ENCODE data around the gene VIL1. TPM values are rescaled to one million over a fixed set of nuclear protein-coding genes. Genes with fewer than 3 reads are reported as not detected.
A peak's percentile ranks its signal among the peaks of the same experiment; 100 is the strongest.

Gene VIL1
- total and polyA plus RNA-seq, 2 of the 13 experiments (the other 11 are each of a cell fraction or from before 2014, with no cell fraction given): 287 to 301 TPM

- TF ChIP-seq TRAFD1 (CRISPR knock-in tag; IDR thresholded peaks at IDR 0.05; ENCODE audit: borderline replicate concordance): peak; percentile 96
- peak; percentile 76 for TF ChIP-seq SKI (IDR thresholded peaks at IDR 0.05; ENCODE audit: partially characterized antibody)
- TF ChIP-seq TFDP1 (CRISPR knock-in tag; IDR thresholded peaks at IDR 0.05; ENCODE audit: borderline replicate concordance): peak; percentile 65
- peak; percentile 100 for TF ChIP-seq ZNF746 (CRISPR knock-in tag; IDR thresholded peaks at IDR 0.05)
- peak; percentile 89 for TF ChIP-seq FOXP4 (CRISPR knock-in tag; IDR thresholded peaks at IDR 0.05)
- TF ChIP-seq TCF7 (IDR thresholded peaks at IDR 0.05; ENCODE audit: low read depth): 0 out of 2 replicates have a peak, but pooled peaks have one; percentile 18
- peak; percentile 48; the same call in 1 of the 2 replicates for TF ChIP-seq ZHX1 (CRISPR knock-in tag; IDR thresholded peaks at IDR 0.05; ENCODE audit: low read depth)
- TF ChIP-seq ZNF326 (CRISPR knock-in tag; IDR thresholded peaks at IDR 0.05; ENCODE audit: borderline replicate concordance): no peak
- peak; percentile 94 for TF ChIP-seq ESRRA (CRISPR knock-in tag; IDR thresholded peaks at IDR 0.05; ENCODE audit: low read depth)
- TF ChIP-seq MYPOP (CRISPR knock-in tag; IDR thresholded peaks at IDR 0.05): 0 out of 2 replicates have a peak, but pooled peaks have one; percentile 15
- TF ChIP-seq MNT (IDR thresholded peaks at IDR 0.05): no peak
- no peak for TF ChIP-seq SCMH1 (CRISPR knock-in tag; IDR thresholded peaks at IDR 0.05; ENCODE audit: borderline replicate concordance)
- TF ChIP-seq ZNF263 (CRISPR knock-in tag; IDR thresholded peaks at IDR 0.05): 0 out of 2 replicates have a peak, but pooled peaks have one; percentile 42
- no peak for TF ChIP-seq NR1H2 (CRISPR knock-in tag; IDR thresholded peaks at IDR 0.05; ENCODE audit: borderline replicate concordance, low read depth)
These were observed 17.7 kb upstream of the VIL1 start (continued) for GRCh38 chr2:218400930-218401881.

All from HepG2 (cell line).